Naive B cell (primary cell): Measurements from ENCODE around the gene TMEM143. TPM values are rescaled to one million over a fixed set of nuclear protein-coding genes. Genes with fewer than 3 reads are reported as not detected.

Source experiments
- ATAC-seq, 2 donors: fragments of 150-1000 bp; cut with Tn5 transposase; 2 replicates each; pipeline ENCODE4 v1.10.0; 2021; ENCODE audit warnings: low read depth in 2 of 2, mild to moderate bottlenecking in 2 of 2, moderate library complexity in 2 of 2
- DNase-seq: peaks from one replicate; pipeline ENCODE4 v3.0.0; 2022
- H3K27ac Mint-ChIP-seq, 6 donors: one replicate each; pipeline ENCODE4 v1.8.0; 2020 to 2022; ENCODE audit warnings: mild to moderate bottlenecking in 6 of 6, mixed read lengths in 6 of 6, moderate library complexity in 5 of 6, inconsistent platforms in 2 of 6
- H3K27me3 Mint-ChIP-seq, 3 donors: one replicate each; pipeline ENCODE4 v1.8.0; 2021 to 2022; ENCODE audit warnings: mixed read lengths in 3 of 3, mild to moderate bottlenecking in 1 of 3
- H3K36me3 Mint-ChIP-seq, 2 donors: one replicate each; pipeline ENCODE4 v1.8.0; 2020 to 2022; ENCODE audit warnings: mixed read lengths in 2 of 2, inconsistent platforms in 1 of 2, mild to moderate bottlenecking in 1 of 2
- H3K4me1 Mint-ChIP-seq, 3 donors: one replicate each; pipeline ENCODE4 v1.8.0; 2020 to 2022; ENCODE audit warnings: mixed read lengths in 3 of 3, inconsistent platforms in 1 of 3, mild to moderate bottlenecking in 1 of 3, moderate library complexity in 1 of 3
- H3K4me3 Mint-ChIP-seq, 8 donors: one replicate each; pipeline ENCODE4 v1.8.0; 2020 to 2022; ENCODE audit warnings: mild to moderate bottlenecking in 8 of 8, mixed read lengths in 8 of 8, moderate library complexity in 8 of 8, inconsistent platforms in 2 of 8
- H3K9me3 Mint-ChIP-seq, 7 donors: one replicate each; pipeline ENCODE4 v1.8.0; 2020 to 2022; ENCODE audit warnings: mixed read lengths in 7 of 7, mild to moderate bottlenecking in 5 of 7, inconsistent platforms in 2 of 7, moderate library complexity in 1 of 7
- polyA plus RNA-seq, 6 donors: library from polyadenylated mRNA; unstranded; fragments of 300-500 nt; fragmentation: Illumina TruSeq; gene quantifications; one replicate each; pipeline ENCODE4 v1.2.3, GENCODE V29; 2021; ENCODE audit warnings: low read depth in 6 of 6

Gene TMEM143
- polyA plus RNA-seq, 6 donors from 2014 or later: 3.9 to 12.1 (median 5.9) TPM

- Mint-ChIP-seq H3K4me3 (no peak overlapping the region), H3K36me3 (peaks cover 5 to 8% of the 10 kb centered on the region in 2 donors), H3K4me1 (peaks cover 0 to 4% (median 0%) of the 10 kb centered on the region in 3 donors), H3K27me3 (no peaks in the 10 kb centered on the region), H3K9me3 (peaks cover 0 to 1% (median 0%) of the 10 kb centered on the region in 7 donors), H3K27ac (peak overlapping the region in 2 of 6 donors; percentile 5 to 37)
- DNase-seq (no peak), ATAC-seq (no peak)
Observed at GRCh38 chr19:48344892-48345291, 18.8 kb downstream of the TMEM143 start.

GRCh38 chr19:48342841-48343540 is 20.7 kb downstream of the TMEM143 start:
- ATAC-seq: no peak
- H3K4me1 Mint-ChIP-seq: peaks cover 0 to 6% (median 2%) of the 10 kb centered on the region in 3 donors
- H3K36me3 Mint-ChIP-seq: peaks cover 0 to under 1% of the 10 kb centered on the region in 2 donors
- H3K4me3 Mint-ChIP-seq: no peak overlapping the region
- DNase-seq: no peak
- H3K9me3 Mint-ChIP-seq: peaks cover 0 to 1% (median 0%) of the 10 kb centered on the region in 7 donors
- no peaks in the 10 kb centered on the region for H3K27me3 Mint-ChIP-seq
- H3K27ac Mint-ChIP-seq: no peak overlapping the region

- H3K4me1 Mint-ChIP-seq: peaks cover 0 to 8% (median 2%) of the 10 kb centered on the region in 3 donors
- no peaks in the 10 kb centered on the region for H3K36me3 Mint-ChIP-seq
- H3K27me3 Mint-ChIP-seq: no peaks in the 10 kb centered on the region
- peaks cover 0 to 1% (median 0%) of the 10 kb centered on the region in 7 donors for H3K9me3 Mint-ChIP-seq
- H3K4me3 Mint-ChIP-seq: no peak overlapping the region
- no peak for ATAC-seq
- no peak for DNase-seq
- H3K27ac Mint-ChIP-seq: no peak overlapping the region
Observed at GRCh38 chr19:48342414-48342738, 21.4 kb downstream of the TMEM143 start.

- no peak for ATAC-seq
- H3K27me3 Mint-ChIP-seq: no peaks in the 10 kb centered on the region
- H3K4me1 Mint-ChIP-seq: peaks cover 0 to 8% (median 2%) of the 10 kb centered on the region in 3 donors
- no peak overlapping the region for H3K4me3 Mint-ChIP-seq
- no peak for DNase-seq
- no peaks in the 10 kb centered on the region for H3K36me3 Mint-ChIP-seq
- peaks cover 0 to 1% (median 0%) of the 10 kb centered on the region in 7 donors for H3K9me3 Mint-ChIP-seq
- H3K27ac Mint-ChIP-seq: no peak overlapping the region
Observed at GRCh38 chr19:48341515-48342413, 22.0 kb downstream of the TMEM143 start.

GRCh38 chr19:48340995-48341394 is 22.7 kb downstream of the TMEM143 start:
- H3K4me3 Mint-ChIP-seq: no peak overlapping the region
- H3K27me3 Mint-ChIP-seq: no peaks in the 10 kb centered on the region
- peaks cover 0 to 1% (median 0%) of the 10 kb centered on the region in 7 donors for H3K9me3 Mint-ChIP-seq
- ATAC-seq: no peak
- peak overlapping the region in 3 of 6 donors; percentile 28 to 74 (median 68) for H3K27ac Mint-ChIP-seq
- peaks cover 0 to 8% (median 2%) of the 10 kb centered on the region in 3 donors for H3K4me1 Mint-ChIP-seq
- no peaks in the 10 kb centered on the region for H3K36me3 Mint-ChIP-seq
- no peak for DNase-seq

GRCh38 chr19:48338802-48339503 is 24.8 kb downstream of the TMEM143 start:
- no peaks in the 10 kb centered on the region for H3K27me3 Mint-ChIP-seq
- no peak overlapping the region for H3K27ac Mint-ChIP-seq
- no peak overlapping the region for H3K4me3 Mint-ChIP-seq

GRCh38 chr19:48338253-48338755 is 25.4 kb downstream of the TMEM143 start:
- DNase-seq: no peak

More at GRCh38 chr19:48338802-48339503, 24.8 kb downstream of the TMEM143 start:
- DNase-seq (no peak), ATAC-seq (no peak)
- Mint-ChIP-seq H3K9me3 (peaks cover 0 to 1% (median 0%) of the 10 kb centered on the region in 7 donors), H3K4me1 (peaks cover 3 to 17% (median 12%) of the 10 kb centered on the region in 3 donors), H3K36me3 (no peaks in the 10 kb centered on the region)

GRCh38 chr19:48333467-48334384 is 30.0 kb downstream of the TMEM143 start:
- Mint-ChIP-seq H3K27me3 (no peaks in the 10 kb centered on the region), H3K9me3 (no peaks in the 10 kb centered on the region), H3K4me1 (peaks cover 35 to 61% (median 54%) of the 10 kb centered on the region in 3 donors), H3K36me3 (peaks cover 0 to 9% of the 10 kb centered on the region in 2 donors), H3K4me3 (peak overlapping the region; percentile 89 to 98 (median 96)), H3K27ac (peak overlapping the region; percentile 97 to 99 (median 98))
- DNase-seq (peak; percentile 91), ATAC-seq (peak; percentile 60 to 61)

More at GRCh38 chr19:48338253-48338755, 25.4 kb downstream of the TMEM143 start:
- Mint-ChIP-seq H3K36me3 (no peaks in the 10 kb centered on the region), H3K4me3 (no peak overlapping the region), H3K9me3 (peaks cover 0 to 1% (median 0%) of the 10 kb centered on the region in 7 donors), H3K27ac (peak overlapping the region in 1 of 6 donors; percentile 18), H3K4me1 (peaks cover 6 to 21% (median 14%) of the 10 kb centered on the region in 3 donors), H3K27me3 (no peaks in the 10 kb centered on the region)
- no peak for ATAC-seq

GRCh38 chr19:48332662-48333466 is 30.9 kb downstream of the TMEM143 start:
- DNase-seq: peak; percentile 96
- ATAC-seq: peak; percentile 71
- no peaks in the 10 kb centered on the region for H3K27me3 Mint-ChIP-seq
- H3K27ac Mint-ChIP-seq: peak overlapping the region; percentile 97 to 99 (median 98)
- H3K4me3 Mint-ChIP-seq: peak overlapping the region; percentile 89 to 98 (median 96)
- peaks cover 0 to 12% of the 10 kb centered on the region in 2 donors for H3K36me3 Mint-ChIP-seq
- H3K4me1 Mint-ChIP-seq: peaks cover 39 to 62% (median 60%) of the 10 kb centered on the region in 3 donors
- H3K9me3 Mint-ChIP-seq: peaks cover 0 to 2% (median 0%) of the 10 kb centered on the region in 7 donors

GRCh38 chr19:48332351-48332661 is 31.4 kb downstream of the TMEM143 start:
- ATAC-seq (no peak), DNase-seq (no peak)
- Mint-ChIP-seq H3K4me1 (peaks cover 43 to 68% (median 65%) of the 10 kb centered on the region in 3 donors), H3K27ac (peak overlapping the region; percentile 26 to 99 (median 98)), H3K36me3 (peaks cover 0 to 12% of the 10 kb centered on the region in 2 donors), H3K4me3 (peak overlapping the region; percentile 89 to 98 (median 96)), H3K9me3 (peaks cover 0 to 2% (median 0%) of the 10 kb centered on the region in 7 donors), H3K27me3 (no peaks in the 10 kb centered on the region)

- H3K36me3 Mint-ChIP-seq: peaks cover 0 to 17% of the 10 kb centered on the region in 2 donors
- DNase-seq: peak; percentile 87
- H3K27me3 Mint-ChIP-seq: no peaks in the 10 kb centered on the region
- H3K9me3 Mint-ChIP-seq: peaks cover 0 to 2% (median 0%) of the 10 kb centered on the region in 7 donors
- peak overlapping the region; percentile 93 to 96 (median 96) for H3K27ac Mint-ChIP-seq
- peak overlapping the region; percentile 85 to 95 (median 90) for H3K4me3 Mint-ChIP-seq
- peaks cover 58 to 88% (median 80%) of the 10 kb centered on the region in 3 donors for H3K4me1 Mint-ChIP-seq
- ATAC-seq: peak; percentile 34 to 37
Observed at GRCh38 chr19:48330012-48330681, 33.6 kb downstream of the TMEM143 start.
